COLO829 (cell line): ENCODE measurements around the gene ADRM1.

Source experiments
- DNase-seq: peaks from one replicate; pipeline ENCODE4 v3.0.0; 2012; ENCODE audit warnings: low spot score

The ADRM1 gene

GRCh38 chr20:62298577-62299249, 4.1 kb upstream of the ADRM1 start:
- DNase-seq, result no peak

DNA sequence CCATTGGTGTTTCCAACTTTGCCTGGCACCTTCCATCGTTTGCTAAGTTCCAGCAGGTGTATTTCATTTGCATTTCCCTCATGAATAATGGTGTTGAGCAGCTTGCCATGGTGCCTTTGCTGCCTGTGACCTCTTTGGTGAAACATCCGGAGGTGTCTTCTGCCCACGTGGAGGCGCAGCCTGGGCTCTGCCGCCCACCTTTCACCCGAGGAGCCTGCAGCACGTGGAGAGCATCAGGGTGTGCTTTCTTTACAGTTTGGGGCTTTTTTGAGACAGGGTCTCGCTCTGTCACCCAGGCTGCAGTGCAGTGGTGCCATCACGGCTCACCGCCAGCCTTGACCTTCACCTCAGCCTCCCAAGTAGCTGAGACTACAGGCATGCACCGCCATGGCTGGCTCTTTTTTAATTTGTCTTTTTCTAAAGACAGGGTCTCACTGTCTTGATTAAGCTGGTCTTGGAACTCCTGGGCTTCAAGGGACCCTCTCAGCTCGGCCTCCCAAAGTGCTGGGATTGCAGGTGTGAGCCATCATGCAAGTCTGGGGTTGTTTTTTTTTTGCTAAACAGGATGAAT, 3.0 kb upstream of the ADRM1 start:
- DNase-seq, result no peak

DNA sequence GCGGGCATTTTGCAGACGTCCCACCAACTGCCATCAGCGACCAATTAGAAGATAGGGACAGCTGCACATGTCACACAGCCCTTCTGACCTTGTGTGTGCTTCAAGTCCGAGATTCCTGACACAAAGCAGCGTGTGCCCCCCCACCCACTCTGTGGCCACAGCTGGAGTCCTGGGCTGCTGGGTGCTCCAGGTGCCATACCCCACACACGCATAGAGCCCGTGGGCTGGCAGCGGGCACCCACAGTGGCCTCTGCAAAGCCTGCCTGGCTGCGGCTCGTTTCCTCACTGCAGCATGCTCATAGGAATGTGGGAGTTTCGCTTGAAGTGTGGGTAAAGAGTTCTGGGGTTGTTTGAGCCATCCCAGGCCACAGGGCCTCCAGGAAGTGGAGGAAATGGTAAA, 2.5 kb upstream of the ADRM1 start:
- no peak for DNase-seq

DNA sequence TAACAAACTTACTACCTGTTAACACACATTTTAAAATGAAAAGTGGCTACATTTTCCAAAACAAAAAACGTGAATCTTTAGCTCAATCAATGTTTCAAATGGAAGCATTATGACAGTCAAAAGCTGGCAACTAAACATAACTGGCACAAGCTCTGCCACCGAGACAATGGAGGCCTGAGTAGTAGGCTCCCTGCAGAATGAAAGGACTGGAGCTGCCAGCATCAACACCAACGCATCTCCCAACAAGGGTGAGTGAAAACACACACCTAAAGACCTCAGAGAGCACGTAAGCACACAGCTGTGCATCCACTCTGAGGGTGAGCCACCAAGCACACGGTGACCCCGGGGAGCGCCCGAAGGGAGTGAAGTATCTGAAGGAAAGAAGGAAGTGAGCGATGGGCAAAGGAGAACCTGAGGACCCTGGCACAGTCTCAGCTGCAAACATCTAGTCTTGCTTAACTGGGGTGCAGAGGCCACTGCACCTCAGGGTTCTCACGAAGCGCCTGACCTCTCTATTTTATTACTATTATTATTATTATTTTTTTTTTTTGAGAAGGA, 1.6 kb upstream of the ADRM1 start:
- DNase-seq, result no peak

DNA sequence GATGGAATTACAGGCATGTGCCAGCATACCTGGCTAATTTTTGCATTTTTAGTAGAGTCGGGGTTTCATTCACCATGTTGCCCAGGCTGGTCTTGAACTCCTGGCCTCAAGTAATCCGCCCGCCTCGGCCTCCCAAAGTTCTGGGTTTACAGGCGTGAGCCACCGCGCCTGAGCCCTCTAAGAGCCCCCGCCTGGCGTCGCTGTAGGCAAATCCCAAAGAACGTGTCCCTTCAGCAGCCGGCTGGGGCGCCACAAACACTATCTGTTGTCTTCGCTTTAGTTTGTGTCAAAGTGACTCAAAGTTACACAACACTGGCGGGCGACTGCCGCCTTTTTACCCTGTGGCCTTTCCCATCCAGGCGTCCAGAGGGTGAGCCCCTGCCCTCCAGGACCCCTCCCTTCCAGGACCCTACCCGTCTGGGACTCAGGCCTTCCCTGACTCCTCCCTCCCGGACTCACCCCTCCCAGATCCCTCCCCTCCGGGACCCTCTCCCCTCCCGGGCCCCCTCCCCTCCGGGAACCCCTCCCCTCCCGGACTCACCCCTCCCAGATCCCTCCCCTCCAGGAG, 940 bp upstream of the ADRM1 start:
- peak; percentile 94 for DNase-seq

GRCh38 chr20:62303062-62303339, 204 bp downstream of the ADRM1 start:
- DNase-seq, result no peak

- DNase-seq, result no peak
Measured at GRCh38 chr20:62303340-62304226, 786 bp downstream of the ADRM1 start.

DNA sequence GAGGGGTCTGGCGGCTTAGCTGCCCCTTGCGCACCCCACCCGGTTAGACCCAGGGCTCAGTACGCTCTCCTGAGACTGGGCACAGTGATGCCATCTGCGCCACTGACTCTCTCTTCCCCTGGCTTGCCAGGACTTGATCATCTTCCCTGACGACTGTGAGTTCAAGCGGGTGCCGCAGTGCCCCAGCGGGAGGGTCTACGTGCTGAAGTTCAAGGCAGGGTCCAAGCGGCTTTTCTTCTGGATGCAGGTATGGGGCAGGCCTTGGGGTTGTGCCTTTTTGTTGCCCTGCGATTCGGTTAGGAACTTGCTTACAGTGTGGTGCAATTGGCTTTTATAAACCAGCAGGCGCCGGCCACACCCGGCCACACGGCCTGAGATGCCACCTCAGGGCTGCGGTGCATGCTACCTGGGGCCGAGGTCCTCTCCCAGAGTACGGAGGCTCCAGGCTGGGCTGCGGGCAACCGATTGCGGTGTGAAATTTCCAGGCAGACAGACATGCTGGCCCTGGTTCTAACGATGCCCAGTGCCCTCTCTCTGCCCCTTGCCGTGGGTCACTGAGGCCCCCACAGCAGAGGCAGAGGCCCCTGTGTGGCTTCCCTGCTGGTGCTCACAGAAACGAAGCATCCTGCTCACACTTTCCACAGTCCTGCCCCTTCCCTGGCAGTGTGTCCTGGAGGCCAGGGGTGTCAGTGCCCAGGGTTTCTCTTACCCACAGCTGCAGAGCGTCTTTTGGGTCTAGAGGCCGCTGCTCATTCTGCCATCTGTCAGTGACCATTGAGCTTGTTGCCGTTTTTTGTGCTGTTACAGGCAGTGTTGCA, 1.7 kb downstream of the ADRM1 start:
- DNase-seq, result no peak

GRCh38 chr20:62305149-62305764, 2.5 kb downstream of the ADRM1 start:
- no peak for DNase-seq

GRCh38 chr20:62305765-62306413, 3.1 kb downstream of the ADRM1 start:
- DNase-seq, result no peak

- DNase-seq, result no peak
Measured at GRCh38 chr20:62306414-62307187, 3.8 kb downstream of the ADRM1 start.

GRCh38 chr20:62307226-62308101, 4.7 kb downstream of the ADRM1 start:
- no peak for DNase-seq

DNA sequence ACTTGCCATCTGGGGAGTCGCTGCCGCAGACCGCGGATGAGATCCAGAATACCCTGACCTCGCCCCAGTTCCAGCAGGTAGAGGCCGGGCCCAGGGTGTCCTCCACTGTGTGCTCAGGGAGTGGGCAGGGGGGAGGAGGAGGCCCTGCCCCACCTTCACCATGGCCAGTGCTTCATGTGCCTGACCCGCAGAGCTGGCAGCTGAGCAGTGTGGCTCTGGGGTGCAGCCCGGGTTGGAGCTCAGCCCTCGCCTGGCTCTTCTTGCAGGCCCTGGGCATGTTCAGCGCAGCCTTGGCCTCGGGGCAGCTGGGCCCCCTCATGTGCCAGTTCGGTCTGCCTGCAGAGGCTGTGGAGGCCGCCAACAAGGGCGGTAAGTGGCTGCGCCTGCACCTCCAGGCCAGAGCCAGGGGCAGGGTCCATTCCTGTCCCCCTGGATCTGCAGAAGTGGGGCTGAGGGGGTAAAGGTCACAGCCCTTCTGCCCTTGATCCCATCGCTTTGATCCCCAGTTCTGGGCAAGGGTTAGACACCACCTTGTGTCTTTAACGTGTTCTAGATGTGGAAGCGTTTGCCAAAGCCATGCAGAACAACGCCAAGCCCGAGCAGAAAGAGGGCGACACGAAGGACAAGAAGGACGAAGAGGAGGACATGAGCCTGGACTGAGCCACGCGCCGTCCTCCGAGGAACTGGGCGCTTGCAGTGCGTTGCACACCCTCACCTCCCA, 5.5 kb downstream of the ADRM1 start:
- DNase-seq, result no peak

DNA sequence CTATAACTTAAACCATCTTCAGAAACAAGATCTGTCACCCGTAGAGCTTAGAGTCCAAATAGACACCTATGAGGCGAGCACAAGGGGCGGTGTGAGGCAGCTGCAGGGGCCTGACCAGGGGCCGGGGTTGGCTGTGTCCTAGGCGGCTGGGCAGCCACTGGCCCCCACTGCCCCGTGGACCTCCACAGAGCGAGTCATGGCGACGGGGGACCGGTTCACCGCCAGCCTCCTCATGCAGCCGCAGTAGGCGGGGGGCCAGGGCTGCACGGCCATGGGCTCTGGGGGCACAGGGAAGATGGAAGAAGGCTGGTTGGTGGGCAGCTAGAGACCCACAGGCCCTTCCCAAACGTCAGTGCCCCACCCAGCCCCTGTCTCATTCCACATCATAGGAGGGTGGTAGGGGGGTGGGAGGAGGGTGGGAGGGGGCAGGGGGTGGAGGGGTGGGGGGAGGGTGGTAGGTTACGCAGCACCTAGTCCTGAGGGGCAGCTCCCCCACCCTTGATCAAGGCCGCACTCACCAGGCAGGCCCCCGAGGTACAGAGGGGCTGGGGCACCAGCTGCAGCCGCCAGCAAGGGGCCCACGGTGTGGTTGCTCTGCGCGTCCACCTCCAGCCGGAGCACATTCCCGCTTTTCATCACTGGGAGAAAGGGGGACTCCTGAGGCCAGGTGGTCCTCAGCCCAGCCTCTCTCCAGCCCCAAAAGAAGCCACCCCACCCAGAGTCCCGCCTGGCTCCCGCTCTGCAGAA, 6.6 kb downstream of the ADRM1 start:
- no peak for DNase-seq

DNA sequence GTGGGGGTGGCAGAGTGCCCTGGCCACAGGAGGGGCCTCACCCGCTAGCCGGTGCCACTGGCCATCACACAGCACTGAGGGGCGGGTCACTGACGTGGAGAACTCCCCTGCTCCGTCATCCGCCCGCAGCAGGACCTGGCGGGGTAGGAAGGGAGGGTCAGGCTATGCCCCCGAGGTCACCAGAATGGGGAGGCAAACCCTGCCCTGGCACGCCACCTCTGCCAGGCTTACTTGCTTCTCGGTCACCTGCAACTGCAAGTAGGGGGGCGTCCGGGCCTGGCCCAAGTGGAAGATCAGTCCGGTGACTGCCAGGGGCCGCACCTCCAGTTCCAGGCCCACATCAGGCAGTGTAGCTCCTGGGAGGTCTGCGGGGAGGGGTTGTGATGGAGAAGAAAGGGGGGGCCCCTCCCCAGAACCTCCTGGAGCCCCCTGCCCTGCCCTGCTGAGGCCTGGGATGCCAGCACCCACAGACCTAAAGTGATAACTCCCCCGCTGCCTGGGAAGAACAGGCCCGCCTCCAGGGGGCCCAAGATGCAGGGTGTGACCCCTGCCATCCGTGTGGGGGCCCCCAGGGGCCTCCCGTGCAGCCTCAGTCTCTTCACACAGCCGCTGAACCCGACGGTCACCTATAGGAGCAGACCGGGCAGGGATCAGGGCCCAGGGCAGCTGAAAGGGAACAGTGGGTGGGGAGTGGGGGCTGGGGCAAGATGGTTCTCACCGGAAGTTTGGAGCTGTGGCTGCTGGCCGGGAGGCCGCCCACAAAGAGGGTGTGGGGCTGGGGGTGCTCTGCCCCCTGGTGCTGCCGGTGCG, 7.4 kb downstream of the ADRM1 start:
- DNase-seq, result no peak

DNA sequence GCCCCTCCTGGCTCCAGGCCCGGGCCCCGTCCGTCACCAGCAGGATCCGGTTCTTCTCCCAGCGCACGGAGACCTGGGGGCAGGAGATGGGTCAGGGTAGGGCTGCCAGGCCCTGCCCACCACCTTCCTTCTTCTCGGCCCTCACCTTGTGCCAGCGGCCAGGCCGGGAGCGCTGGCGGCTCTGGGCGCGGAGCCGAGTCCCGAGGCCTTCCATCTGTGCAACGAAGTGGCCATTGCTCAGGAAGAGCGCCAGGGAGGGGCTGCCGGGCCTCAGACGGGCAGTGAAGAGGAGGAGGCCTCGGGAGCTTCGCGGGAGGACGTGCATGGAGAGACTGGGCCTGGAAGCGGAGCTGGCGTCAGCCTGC, 7.9 kb downstream of the ADRM1 start:
- DNase-seq, result no peak

- no peak for DNase-seq
Measured at GRCh38 chr20:62311150-62311549, 8.4 kb downstream of the ADRM1 start.
